SK-N-SH (cell line): Measurements from ENCODE around the gene RRAD. TPM values are rescaled to one million over a fixed set of nuclear protein-coding genes. Genes with fewer than 3 reads are reported as not detected.

ENCODE experiments used
- CTCF ChIA-PET: fragments of 300-600, 350-600 bp; formaldehyde crosslinking; extraction: SDS; loops from one replicate; lab custom pipeline; 2021; lab: Yijun Ruan, JAX
- POLR2A ChIA-PET: fragments of 350-600 bp; sonication (Branson Sonifier 250); formaldehyde crosslinking; extraction: SDS; loops from one replicate; lab custom pipeline; 2020; ENCODE audit warnings: antibody characterized with exemption, inconsistent platforms; lab: Yijun Ruan, JAX
- DNase-seq: peaks from one replicate; pipeline ENCODE4 v3.0.0; 2012
- H2AFZ ChIP-seq: fragments of 200-600 bp; sonication (generic); 2 replicates; pipeline ENCODE4 v1.8.1; 2016; ENCODE audit warnings: antibody characterized with exemption, mild to moderate bottlenecking, low read depth
- H3F3A ChIP-seq: fragments of 200-600 bp; sonication (generic); replicated peaks from 2 replicates; pipeline ENCODE3; 2016; ENCODE audit warnings: antibody characterized with exemption, mild to moderate bottlenecking; ENCODE audit not compliant: insufficient read depth
- H3K27ac ChIP-seq, 2 experiments: fragments of 200-500 bp in 1 of 2; fragments of 200-600 bp in 1 of 2; sonication (Bioruptor generic) in 1 of 2; sonication (generic), shearing (Covaris generic) in 1 of 2; 2 replicates each; pipeline versions ENCODE4 v1.5.1 to v1.6.1; 2014 to 2016; ENCODE audit warnings: low read depth in 2 of 2, inconsistent platforms in 1 of 2, low read length in 1 of 2, mild to moderate bottlenecking in 1 of 2, mixed read lengths in 1 of 2
- H3K27me3 ChIP-seq: fragments of 200-600 bp; sonication (generic), shearing (Covaris generic); 2 replicates; pipeline ENCODE4 v1.6.1; 2016; ENCODE audit warnings: mixed run types; ENCODE audit not compliant: insufficient read depth
- H3K36me3 ChIP-seq, 2 experiments: fragments of 200-500 bp in 1 of 2; fragments of 200-600 bp in 1 of 2; sonication (Bioruptor generic) in 1 of 2; sonication (generic) in 1 of 2; replicated peaks in 1 of 2; 2 replicates each; pipeline versions ENCODE3 to v1.5.1; 2014 to 2016; ENCODE audit warnings: low read length in 1 of 2, mild to moderate bottlenecking in 1 of 2; ENCODE audit not compliant: insufficient read depth in 2 of 2, control insufficient read depth in 1 of 2
- H3K4me1 ChIP-seq, 2 experiments: fragments of 200-500 bp in 1 of 2; fragments of 200-600 bp in 1 of 2; sonication (Bioruptor generic) in 1 of 2; sonication (generic), shearing (Covaris generic) in 1 of 2; 2 replicates each; pipeline versions ENCODE4 v1.5.1 to v1.6.1; 2014 to 2016; ENCODE audit warnings: low read depth in 1 of 2, low read length in 1 of 2, mixed run types in 1 of 2; ENCODE audit not compliant: insufficient read depth in 2 of 2, control insufficient read depth in 1 of 2
- H3K4me2 ChIP-seq: fragments of 200-600 bp; sonication (generic), shearing (Covaris generic); 2 replicates; pipeline ENCODE4 v1.6.1; 2017; ENCODE audit warnings: mixed run types
- H3K4me3 ChIP-seq, 2 experiments: fragments of 200-500 bp in 1 of 2; fragments of 200-600 bp in 1 of 2; sonication (Bioruptor generic) in 1 of 2; sonication (generic), shearing (Covaris generic) in 1 of 2; 2 replicates each; pipeline versions ENCODE4 v1.5.1 to v1.8.1; 2014 to 2016; ENCODE audit warnings: low read depth in 2 of 2, inconsistent platforms in 1 of 2, low read length in 1 of 2, mild to moderate bottlenecking in 1 of 2, mixed read lengths in 1 of 2, moderate library complexity in 1 of 2
- H3K79me2 ChIP-seq: fragments of 200-600 bp; sonication (generic); 2 replicates; pipeline ENCODE4 v1.8.1; 2017; ENCODE audit warnings: mild to moderate bottlenecking; ENCODE audit not compliant: insufficient read depth
- H3K9ac ChIP-seq: fragments of 200-600 bp; sonication (generic); 2 replicates; pipeline ENCODE4 v1.6.1; 2017; ENCODE audit warnings: mixed run types
- H3K9me2 ChIP-seq: fragments of 200-600 bp; sonication (generic); 2 replicates; pipeline ENCODE4 v1.6.1; 2017; ENCODE audit warnings: mixed run types
- H3K9me3 ChIP-seq: fragments of 200-600 bp; sonication (generic); 2 replicates; pipeline ENCODE4 v1.6.1; 2017; ENCODE audit warnings: mixed run types, mild to moderate bottlenecking, moderate library complexity
- H4K20me1 ChIP-seq: fragments of 200-600 bp; sonication (generic); 2 replicates; pipeline ENCODE4 v1.6.1; 2017; ENCODE audit warnings: mild to moderate bottlenecking, mixed run types; ENCODE audit not compliant: insufficient read depth
- CHD2 ChIP-seq: fragments of 150-350 bp; IDR thresholded peaks from 2 replicates; pipeline ENCODE4 v1.6.1; 2018; ENCODE audit warnings: low read length; ENCODE audit not compliant: partially characterized antibody
- EP300 ChIP-seq, 2 experiments: IDR thresholded peaks; 2 replicates each; pipeline versions ENCODE4 v1.4.0 to v1.6.1; 2012; ENCODE audit warnings: borderline replicate concordance in 1 of 2, low read depth in 1 of 2, low read length in 1 of 2
- EZH2phosphoT487 ChIP-seq: fragments of 200-600 bp; sonication (generic); IDR thresholded peaks from 2 replicates; pipeline ENCODE4 v1.6.1; 2017; ENCODE audit warnings: low read depth, mixed run types, mild to moderate bottlenecking, antibody characterized with exemption, moderate library complexity, borderline replicate concordance
- FOSL2 ChIP-seq: IDR thresholded peaks from 2 replicates; pipeline ENCODE4 v1.4.0; 2012; ENCODE audit warnings: low read depth, mild to moderate bottlenecking, moderate library complexity, borderline replicate concordance
- FOXM1 ChIP-seq: IDR thresholded peaks from 2 replicates; pipeline ENCODE4 v1.4.0; 2012; ENCODE audit warnings: low read depth, mild to moderate bottlenecking
- JUND ChIP-seq: IDR thresholded peaks from 2 replicates; pipeline ENCODE4 v1.4.0; 2012
- MAX ChIP-seq: IDR thresholded peaks from 2 replicates; pipeline ENCODE4 v1.4.0; 2012; ENCODE audit warnings: low read depth
- MEF2A ChIP-seq: IDR thresholded peaks from 2 replicates; pipeline ENCODE4 v1.4.0; 2012; ENCODE audit warnings: low read depth, borderline replicate concordance
- NFIC ChIP-seq: IDR thresholded peaks from 2 replicates; pipeline ENCODE4 v1.4.0; 2012; ENCODE audit warnings: borderline replicate concordance
- NRF1 ChIP-seq: IDR thresholded peaks from 2 replicates; pipeline ENCODE4 v1.6.1; 2012; ENCODE audit warnings: low read depth, mild to moderate bottlenecking, low read length
- PBX3 ChIP-seq: IDR thresholded peaks from 2 replicates; pipeline ENCODE4; 2012
- POLR2AphosphoS5 ChIP-seq: IDR thresholded peaks from 2 replicates; pipeline ENCODE4 v1.6.1; 2012; ENCODE audit warnings: low read depth, low read length
- RAD21 ChIP-seq: IDR thresholded peaks from 2 replicates; pipeline ENCODE4 v1.6.1; 2012; ENCODE audit warnings: mild to moderate bottlenecking, low read length
- RCOR1 ChIP-seq: fragments of 150-350 bp; IDR thresholded peaks from 2 replicates; pipeline ENCODE4 v1.6.1; 2017; ENCODE audit warnings: antibody characterized with exemption, low read length
- REST ChIP-seq: IDR thresholded peaks from 2 replicates; pipeline ENCODE4 v1.6.1; 2012; ENCODE audit warnings: mild to moderate bottlenecking, low read depth, low read length, moderate library complexity
- RXRA ChIP-seq: IDR thresholded peaks from 2 replicates; pipeline ENCODE4 v1.4.0; 2012; ENCODE audit warnings: low read depth, mild to moderate bottlenecking, borderline replicate concordance
- SMC3 ChIP-seq: IDR thresholded peaks from 2 replicates; pipeline ENCODE4 v1.6.1; 2012; ENCODE audit warnings: low read depth, low read length, improper control_type of control experiment
- TCF12 ChIP-seq: IDR thresholded peaks from 2 replicates; pipeline ENCODE4 v1.4.0; 2012
- TEAD4 ChIP-seq: IDR thresholded peaks from 2 replicates; pipeline ENCODE4 v1.4.0; 2012; ENCODE audit warnings: mild to moderate bottlenecking, borderline replicate concordance; ENCODE audit not compliant: insufficient read depth
- ZBTB33 ChIP-seq: IDR thresholded peaks from 2 replicates; pipeline ENCODE4 v1.4.0; 2012; ENCODE audit warnings: low read depth, borderline replicate concordance
- WGBS: methylation state at CpG from one replicate; pipeline ENCODE4 v1.1.6; 2017; ENCODE audit warnings: low lambda C conversion rate; 5-methylcytosine and 5-hydroxymethylcytosine counted together
- polyA plus RNA-seq, 3 experiments: library from polyadenylated mRNA; depleted of rRNA; stranded (reverse); fragments of >200 nt; gene quantifications; 2 replicates each; pipeline ENCODE4 v1.2.3, GENCODE V29; 2012

Gene RRAD
- polyA plus RNA-seq, 1 of the 3 experiments (the other 2 are of a cell fraction), result 9.3 TPM

- ChIA-PET CTCF (interaction anchor here (1.4 to 13.6 kb wide), 5 partner anchors 9 to 45 kb away, joined by 6 to 174 read pairs (median 8); partner anchors contain the start of gene CDH16), POLR2A (no interaction called here)
- Histone ChIP-seq H4K20me1 (no peaks in the 10 kb centered on the region), H3K27ac (peak overlapping the region in 1 of 2 experiments; percentile 71; a peak in 2 of 4 replicates), H3K36me3 (peaks cover 0 to 2% of the 10 kb centered on the region in 2 experiments), H3K9me2 (no peaks in the 10 kb centered on the region), H3K4me1 (peaks cover 4 to 13% of the 10 kb centered on the region in 2 experiments; a peak in 3 of 4 replicates), H3K9me3 (no peaks in the 10 kb centered on the region), H2AFZ (no peak overlapping the region), H3K27me3 (no peaks in the 10 kb centered on the region), H3F3A (peaks cover 18% of the 10 kb centered on the region), H3K4me2 (peak overlapping the region; percentile 12; the same call in 1 of the 2 replicates), H3K4me3 (no peak overlapping the region), H3K9ac (peak overlapping the region; percentile 25; the same call in 1 of the 2 replicates), H3K79me2 (no peaks in the 10 kb centered on the region)
- WGBS, result 90% methylated on average over 2 of the region's 3 CpGs
- peak; percentile 48; the same call in 1 of the 2 replicates for TF ChIP-seq TEAD4
- peak; percentile 75 for TF ChIP-seq TCF12
- TF ChIP-seq JUND, result peak; percentile 49; the same call in 1 of the 2 replicates
- no peak for TF ChIP-seq FOXM1
- no peak for TF ChIP-seq CHD2
- TF ChIP-seq RXRA, result peak; percentile 79; the same call in 1 of the 2 replicates
- no peak for TF ChIP-seq REST
- TF ChIP-seq MAX, result 0 out of 2 replicates have a peak, but pooled peaks have one; percentile 8
- TF ChIP-seq FOSL2, result peak; percentile 26; the same call in 1 of the 2 replicates
- TF ChIP-seq POLR2AphosphoS5, result peak; percentile 26; the same call in 1 of the 2 replicates
- TF ChIP-seq EP300 (IDR thresholded peaks at IDR 0.05; ENCODE audit: borderline replicate concordance in 1 of 2, low read depth in 1 of 2, low read length in 1 of 2), result peak in 1 of 2 experiments; percentile 68; a peak in 2 of 4 replicates
- TF ChIP-seq NRF1, result no peak
- no peak for TF ChIP-seq EZH2phosphoT487
- TF ChIP-seq RCOR1, result no peak
- no peak for TF ChIP-seq SMC3
- peak; percentile 53 for TF ChIP-seq PBX3
- no peak for TF ChIP-seq RAD21
- TF ChIP-seq NFIC, result peak; percentile 65
- no peak for TF ChIP-seq MEF2A
- no peak for TF ChIP-seq ZBTB33
- no peak for DNase-seq
Measured at GRCh38 chr16:66926961-66927436, 1.7 kb upstream of the RRAD start.
